ENCODE data around the gene FGD2.
"Not testable (repeated sequence)": the region's sequence is repeated elsewhere in the genome, so short reads cannot be mapped to it uniquely, and the experiment has no call there.

Gene FGD2

DNA sequence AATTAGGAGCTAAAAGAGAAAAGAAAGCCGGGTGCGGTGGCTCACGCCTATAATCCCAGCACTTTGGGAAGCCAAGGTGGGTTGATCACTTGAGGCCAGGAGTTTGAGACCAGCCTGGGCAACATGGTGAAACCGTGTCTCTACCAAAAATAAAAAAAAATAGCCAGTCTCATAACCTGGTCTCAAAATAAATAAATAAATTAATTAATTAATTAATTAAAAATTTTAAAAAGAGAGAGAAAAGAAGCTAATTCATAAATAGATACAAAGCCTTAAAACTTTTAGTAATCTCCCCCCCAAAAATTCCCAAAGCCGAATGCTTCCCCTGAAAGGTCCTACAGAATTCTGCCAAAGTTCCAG lies 53.5 kb downstream of the FGD2 start:
- DNase-seq (ENCODE audit: low spot score), result not testable (repeated sequence)

DNA sequence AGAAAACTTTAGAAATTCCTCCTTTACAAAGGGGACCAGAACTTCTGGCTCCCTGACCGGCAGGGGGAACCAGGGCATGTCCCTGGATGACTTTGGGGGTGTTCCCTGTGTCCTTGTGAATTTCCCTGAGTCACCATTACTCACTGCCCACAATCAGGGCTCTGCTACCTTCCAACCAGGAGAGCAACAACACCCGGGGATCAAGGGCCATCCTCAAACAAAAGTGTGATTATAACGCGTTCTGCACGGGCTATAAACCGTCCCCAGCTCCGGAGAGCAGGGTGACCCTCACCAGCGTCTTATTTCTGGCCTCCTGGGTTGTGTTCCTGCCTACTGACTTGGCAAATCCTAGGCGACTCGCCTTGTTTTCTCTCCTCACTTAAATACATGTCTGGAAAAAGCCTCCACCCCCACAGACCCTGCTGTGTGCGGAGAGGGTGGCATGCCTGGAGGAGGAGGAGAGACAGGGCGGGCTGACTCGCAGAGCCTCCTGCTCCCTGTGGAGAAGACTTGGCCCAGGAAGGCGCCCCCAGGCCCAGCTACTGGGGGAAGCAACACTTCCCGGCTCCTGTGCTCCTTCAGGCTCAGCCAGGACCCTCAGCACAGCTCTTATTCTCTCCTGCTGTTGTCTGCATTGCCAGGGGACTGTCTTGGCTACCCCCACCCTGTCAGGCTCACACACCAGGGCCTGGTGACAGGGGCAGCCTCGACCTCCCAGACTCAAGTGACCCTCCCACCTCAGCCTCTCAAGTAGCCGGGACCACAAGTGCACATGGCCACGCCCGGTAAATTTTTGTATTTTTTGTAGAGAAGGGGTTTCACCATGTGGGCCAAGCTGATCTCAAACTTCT lies 54.1 kb downstream of the FGD2 start:
- DNase-seq (ENCODE audit: low spot score), result no peak

DNA sequence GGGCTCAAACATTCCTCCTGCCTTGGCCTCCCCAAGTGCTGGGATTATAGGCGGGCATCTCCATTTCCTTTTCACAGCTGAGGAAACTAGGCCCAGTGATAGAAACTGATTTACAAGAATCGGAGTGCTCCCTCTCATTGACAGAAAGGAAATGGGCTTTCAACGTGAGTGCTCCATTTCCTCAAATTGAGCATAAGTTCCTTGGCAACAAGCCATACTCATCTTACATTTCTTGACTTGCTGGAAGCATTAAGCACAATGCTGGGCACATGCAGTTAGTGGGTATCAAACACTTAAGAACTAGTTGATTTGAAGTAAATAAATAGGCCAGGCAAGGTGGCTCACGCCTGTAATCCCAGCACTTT lies 54.7 kb downstream of the FGD2 start:
- no peak for DNase-seq (ENCODE audit: low spot score)

DNA sequence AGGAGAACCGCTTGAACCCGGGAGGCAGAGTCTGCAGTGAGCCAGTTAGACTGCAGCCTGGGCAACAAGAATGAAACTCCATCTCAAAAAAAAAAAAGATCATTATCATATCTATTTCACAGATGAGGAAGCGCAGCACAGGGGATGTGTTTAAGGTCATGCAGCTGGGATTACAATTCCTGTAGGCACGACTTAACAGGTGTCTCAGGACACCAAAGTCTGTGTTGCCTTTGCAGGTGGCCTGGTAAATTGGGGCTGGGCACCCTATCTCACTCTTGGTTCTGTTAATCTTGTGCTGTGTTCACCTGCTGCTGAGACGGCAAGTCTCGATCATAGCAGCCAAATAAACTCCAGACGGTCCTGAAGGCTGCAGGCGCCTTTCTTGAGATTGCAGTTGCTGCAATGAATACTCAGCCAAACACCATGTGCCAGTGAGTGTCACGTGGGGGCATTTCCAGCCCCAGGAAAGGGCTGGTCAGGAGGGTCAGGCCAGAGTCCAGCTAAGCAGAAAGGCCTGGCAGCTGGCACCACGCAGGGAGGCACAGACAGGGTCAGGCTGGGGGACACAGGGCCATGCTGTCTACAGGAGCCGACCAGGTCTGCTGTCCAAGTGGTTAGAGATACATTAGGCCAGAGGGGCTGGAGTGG lies 55.8 kb downstream of the FGD2 start:
- no peak for DNase-seq (ENCODE audit: low spot score)

DNA sequence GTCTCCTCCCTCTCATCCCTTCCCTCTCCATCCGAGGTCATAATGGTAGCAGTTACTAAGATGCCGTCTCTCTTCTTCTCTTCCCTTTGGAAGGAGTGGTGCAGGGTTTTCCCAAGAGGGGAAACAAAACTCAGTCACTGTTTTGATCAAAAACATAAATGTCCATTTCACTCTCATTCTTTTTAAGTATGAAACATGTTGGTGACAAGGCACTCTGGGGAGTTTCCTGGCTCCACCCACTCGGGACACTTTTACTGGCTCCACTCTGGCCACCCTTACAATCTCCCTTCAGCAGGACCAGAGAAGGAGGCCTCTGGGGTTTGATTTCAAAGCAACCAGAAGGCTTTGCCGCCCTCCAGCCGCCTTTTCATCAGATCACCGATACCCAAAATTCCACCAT lies 57.0 kb downstream of the FGD2 start:
- no peak for DNase-seq (ENCODE audit: low spot score)

DNA sequence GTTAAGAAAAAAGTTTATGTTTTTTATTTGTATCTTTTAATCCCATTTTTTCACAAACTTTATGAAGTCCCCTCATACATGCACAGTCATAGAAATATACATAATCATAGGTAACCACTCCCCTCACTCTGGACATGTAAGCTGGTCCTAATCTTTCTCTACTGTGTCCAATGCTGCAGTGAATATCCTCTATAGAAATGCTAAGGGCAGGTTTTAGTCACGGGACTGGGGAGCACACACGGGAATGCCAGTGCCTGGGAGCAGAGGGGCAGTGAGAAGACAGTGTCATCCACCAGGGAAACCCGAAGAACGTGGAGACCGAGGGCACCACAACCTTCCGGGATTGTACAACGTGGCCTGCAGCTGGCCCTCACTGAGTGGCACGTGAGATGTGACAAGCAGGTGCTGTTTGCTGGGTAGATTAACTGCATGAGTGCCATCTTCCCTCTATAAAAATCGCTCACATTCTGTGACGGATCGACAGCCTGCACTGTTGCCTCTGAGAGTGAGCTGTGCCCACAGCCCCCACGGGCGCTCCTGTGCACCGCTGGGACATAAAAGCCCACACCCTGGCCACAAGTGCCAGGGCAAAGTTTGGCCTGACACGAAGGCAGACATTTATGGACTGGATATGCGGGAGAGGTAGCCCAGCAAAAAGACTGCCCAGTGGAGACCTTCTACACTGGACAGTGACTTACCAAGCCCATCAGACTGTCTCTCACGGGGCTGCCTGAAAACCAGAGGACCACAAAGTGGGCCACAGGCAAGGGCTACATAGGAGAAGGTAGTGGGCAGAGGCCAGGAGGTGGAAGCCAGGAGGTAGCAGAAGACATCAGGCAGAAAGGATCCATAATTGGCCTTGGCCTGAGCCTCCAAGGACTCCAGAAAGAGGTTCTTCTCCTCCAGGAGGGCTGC lies 63.2 kb downstream of the FGD2 start:
- DNase-seq (ENCODE audit: low spot score), result no peak

DNA sequence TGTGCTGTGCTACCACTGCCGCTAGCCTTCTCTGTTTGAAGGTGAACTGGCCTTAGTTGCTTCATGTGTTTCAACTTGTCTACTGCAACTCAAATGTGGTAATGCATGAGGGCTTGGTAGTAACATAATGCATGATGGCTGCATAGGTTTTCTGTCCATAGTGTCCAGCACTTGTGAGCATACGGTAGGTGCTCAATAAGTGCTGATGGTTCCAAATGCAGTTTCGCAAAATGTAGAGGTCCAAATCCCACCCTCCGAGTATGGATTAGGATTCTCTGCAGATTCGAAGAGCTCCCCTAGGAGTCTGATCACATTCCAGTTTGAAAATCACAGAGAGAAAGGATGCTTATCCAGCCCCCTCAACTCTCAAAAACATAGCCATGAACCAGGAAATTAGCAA lies 64.2 kb downstream of the FGD2 start:
- no peak for DNase-seq (ENCODE audit: low spot score)

DNA sequence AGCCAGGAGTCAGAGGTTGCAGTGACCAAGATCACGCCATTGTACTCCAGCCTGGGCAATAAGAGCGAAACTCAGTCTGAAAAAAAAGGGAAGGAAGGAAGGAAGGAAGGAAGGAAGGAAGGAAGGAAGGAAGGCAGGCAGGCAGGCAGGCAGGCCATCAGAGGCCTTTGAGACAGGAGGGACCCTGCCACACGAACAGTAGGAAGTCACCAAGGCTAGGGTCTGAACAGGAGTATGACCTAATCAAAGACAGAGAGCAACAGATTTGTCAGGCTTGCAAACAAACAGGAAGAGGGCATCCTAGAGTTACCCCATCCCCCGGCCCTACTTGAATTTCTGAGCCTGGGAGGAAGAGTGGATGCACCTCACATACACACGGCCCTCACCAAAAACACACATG lies 67.1 kb downstream of the FGD2 start:
- peak; percentile 18 for DNase-seq (ENCODE audit: low spot score)

DNA sequence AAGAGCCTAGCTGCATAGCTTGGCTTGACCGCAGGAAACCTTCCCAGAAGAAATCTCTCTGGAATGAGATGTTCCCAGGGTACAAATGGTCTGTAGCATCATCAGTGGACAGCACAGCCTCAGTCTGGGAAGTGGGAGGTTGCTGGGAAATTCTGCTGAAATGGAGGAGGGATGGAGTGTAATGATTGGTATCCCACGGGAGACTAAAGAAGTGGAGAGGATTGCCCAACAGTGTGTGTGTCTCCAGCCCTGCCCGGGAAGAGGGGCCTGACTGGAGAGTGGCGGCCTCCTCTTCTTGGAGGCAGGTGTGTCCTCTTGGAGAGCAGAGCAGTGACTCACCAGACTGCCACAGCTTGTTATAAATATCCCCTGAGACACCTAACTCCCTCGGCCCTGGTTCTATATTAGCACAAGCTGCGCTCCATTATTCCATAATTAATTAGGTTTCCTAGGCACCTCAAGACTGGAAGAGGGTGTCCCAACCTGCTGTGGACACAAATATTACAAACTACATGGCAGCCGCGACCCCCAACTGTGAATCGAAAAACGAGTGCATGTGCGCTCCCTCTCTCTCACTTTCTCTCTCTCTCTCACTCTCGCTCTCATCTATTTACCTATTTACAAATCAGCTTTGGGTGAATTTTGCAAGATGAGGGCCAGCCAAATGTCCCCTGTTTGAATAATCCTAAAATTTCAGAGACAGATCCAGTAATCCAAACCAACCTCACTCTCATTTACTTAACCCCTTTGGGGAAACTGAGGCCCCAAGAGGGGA lies 68.8 kb downstream of the FGD2 start:
- no peak for DNase-seq (ENCODE audit: low spot score)

DNA sequence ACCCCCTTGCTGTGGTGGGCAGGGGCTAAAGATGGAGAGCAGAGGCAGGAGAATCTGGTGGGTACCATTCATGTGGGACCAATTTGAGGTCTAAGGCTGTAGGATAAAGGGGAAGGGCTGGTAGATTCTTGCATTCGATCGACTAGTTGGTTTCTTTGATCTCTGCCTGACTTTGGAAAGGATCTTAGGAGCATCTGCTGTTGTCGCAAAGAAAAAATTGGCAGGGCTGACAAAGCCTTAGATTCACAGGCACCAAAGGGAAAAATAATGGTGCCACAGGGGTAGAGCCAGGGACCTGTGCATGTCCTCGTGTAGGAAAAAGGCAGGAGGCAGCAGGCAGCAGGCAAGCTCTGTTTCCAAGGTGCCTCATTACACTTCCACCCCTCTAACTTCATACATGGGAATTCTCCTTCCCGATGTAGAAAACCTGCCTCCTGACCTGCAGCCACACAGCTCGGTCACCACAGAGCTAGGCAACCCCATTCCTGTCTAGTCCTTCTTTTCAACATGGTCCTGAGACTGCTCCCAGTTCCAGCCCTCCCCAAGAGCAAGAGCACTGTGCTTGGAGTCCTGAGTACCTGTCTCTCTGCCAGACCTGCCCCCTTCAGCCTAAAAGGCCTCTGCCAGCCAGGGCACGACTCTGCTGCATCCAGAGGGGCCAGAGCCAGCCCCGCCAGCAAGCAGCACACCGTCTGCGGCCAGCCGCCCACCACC lies 71.9 kb downstream of the FGD2 start:
- no peak for DNase-seq (ENCODE audit: low spot score)

DNA sequence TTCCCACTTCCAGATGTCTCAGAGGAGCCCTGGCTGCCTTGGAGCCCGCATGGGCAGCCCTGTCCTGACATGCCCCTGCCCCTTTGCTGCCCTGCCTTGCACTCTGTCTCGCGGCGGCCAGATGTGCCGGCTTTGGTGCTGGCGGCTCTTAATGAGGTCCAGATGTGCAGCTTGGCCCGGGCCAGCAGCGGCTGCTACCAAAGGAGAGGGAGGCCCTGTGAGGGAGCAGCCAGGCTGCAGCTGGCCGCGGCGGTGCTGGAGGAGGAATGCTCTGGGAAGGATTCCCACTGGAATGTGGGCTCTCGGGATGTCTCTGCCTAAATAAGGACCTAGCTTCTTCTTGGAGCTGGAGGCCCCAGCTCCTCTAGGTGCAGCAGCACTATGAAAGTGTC lies 72.4 kb downstream of the FGD2 start:
- DNase-seq (ENCODE audit: low spot score), result no peak

Data from activated CD4-positive, alpha-beta T cell treated with anti-CD3 and anti-CD28 coated beads, Interleukin-2, Interleukin-4, amounts not matched to agents 100 ng/mL and 50 ng/mL, durations not matched to agents 16 hours and 8 hours (primary cell).